ENCODE data around the gene KLF8.
A peak's percentile ranks its signal among the peaks of the same experiment; 100 is the strongest.

Gene KLF8

GRCh38 chrX:56288608-56289007 is 56.5 kb downstream of the KLF8 start:
- in situ Hi-C loops (cut with HindIII; ENCODE audit: low pct_ligation_motif_present, low pct_unique_long_range_greater_than_20kb, low sequenced_read_pairs), result no loop called here

GRCh38 chrX:56289449-56289848 is 57.3 kb downstream of the KLF8 start:
- DNase-seq, result no peak
- in situ Hi-C loops (cut with HindIII; ENCODE audit: low pct_ligation_motif_present, low pct_unique_long_range_greater_than_20kb, low sequenced_read_pairs), result no loop called here

More at GRCh38 chrX:56288608-56289007, 56.5 kb downstream of the KLF8 start:
- no peak for DNase-seq

GRCh38 chrX:56308726-56309125 is 76.6 kb downstream of the KLF8 start:
- in situ Hi-C loops (cut with HindIII; ENCODE audit: low pct_ligation_motif_present, low pct_unique_long_range_greater_than_20kb, low sequenced_read_pairs), result no loop called here
- no peak for DNase-seq

GRCh38 chrX:56309881-56310280 is 77.7 kb downstream of the KLF8 start:
- in situ Hi-C loops (cut with HindIII; ENCODE audit: low pct_ligation_motif_present, low pct_unique_long_range_greater_than_20kb, low sequenced_read_pairs), result no loop called here
- DNase-seq, result no peak

- in situ Hi-C loops (cut with HindIII; ENCODE audit: low pct_ligation_motif_present, low pct_unique_long_range_greater_than_20kb, low sequenced_read_pairs), result no loop called here
These were observed 78.4 kb downstream of the KLF8 start for GRCh38 chrX:56310581-56310980.

GRCh38 chrX:56313308-56313707 is 81.2 kb downstream of the KLF8 start:
- in situ Hi-C loops (cut with HindIII; ENCODE audit: low pct_ligation_motif_present, low pct_unique_long_range_greater_than_20kb, low sequenced_read_pairs), result no loop called here
- no peak for DNase-seq

More at GRCh38 chrX:56310581-56310980, 78.4 kb downstream of the KLF8 start:
- no peak for DNase-seq

GRCh38 chrX:56314334-56314733 is 82.2 kb downstream of the KLF8 start:
- peak; percentile 0 for DNase-seq
- in situ Hi-C loops (cut with HindIII; ENCODE audit: low pct_ligation_motif_present, low pct_unique_long_range_greater_than_20kb, low sequenced_read_pairs), result no loop called here

GRCh38 chrX:56318076-56318475 is 85.9 kb downstream of the KLF8 start:
- DNase-seq, result no peak
- in situ Hi-C loops (cut with HindIII; ENCODE audit: low pct_ligation_motif_present, low pct_unique_long_range_greater_than_20kb, low sequenced_read_pairs), result no loop called here

GRCh38 chrX:56319165-56319564 is 87.0 kb downstream of the KLF8 start:
- DNase-seq, result no peak
- in situ Hi-C loops (cut with HindIII; ENCODE audit: low pct_ligation_motif_present, low pct_unique_long_range_greater_than_20kb, low sequenced_read_pairs), result no loop called here
